HepG2 (cell line): ENCODE measurements around the gene ADSS1. TPM values are rescaled to one million over a fixed set of nuclear protein-coding genes. Genes with fewer than 3 reads are reported as not detected.

Experiments used
- HOXA7 ChIP-seq: sonication (generic); formaldehyde crosslinking; IDR thresholded peaks from 2 replicates; pipeline ENCODE4 v1.8.1; 2022; ENCODE audit warnings: mild to moderate bottlenecking, missing genetic modification reagents, moderate library complexity
- MAFG ChIP-seq: sonication (generic); formaldehyde crosslinking; IDR thresholded peaks from 2 replicates; pipeline ENCODE4 v1.5.1; 2020; ENCODE audit warnings: mild to moderate bottlenecking, missing genetic modification reagents
- MIER2 ChIP-seq: IDR thresholded peaks from 2 replicates; pipeline ENCODE4 v1.6.1; 2016; ENCODE audit warnings: missing biosample characterization, missing genetic modification reagents
- NCOA2 ChIP-seq: sonication (generic); formaldehyde crosslinking; IDR thresholded peaks from 2 replicates; pipeline ENCODE4 v1.8.0; 2022; ENCODE audit warnings: inconsistent platforms
- NFRKB ChIP-seq: fragments of 450-650 bp; IDR thresholded peaks from 2 replicates; pipeline ENCODE4 v1.6.1; 2017
- RARA ChIP-seq: IDR thresholded peaks from 2 replicates; pipeline ENCODE4 v1.6.1; 2016; ENCODE audit warnings: missing genetic modification reagents, missing compliant biosample characterization
- SUZ12 ChIP-seq: fragments of 150-350 bp; IDR thresholded peaks from 2 replicates; pipeline ENCODE4 v1.6.1; 2014; ENCODE audit warnings: low read depth, low read length
- ZNF326 ChIP-seq: sonication (generic); formaldehyde crosslinking; IDR thresholded peaks from 2 replicates; pipeline ENCODE4 v1.4.0; 2020; ENCODE audit warnings: missing genetic modification reagents, borderline replicate concordance
- ZNF337 ChIP-seq: sonication (generic); formaldehyde crosslinking; IDR thresholded peaks from 2 replicates; pipeline ENCODE4 v1.5.1; 2020; ENCODE audit warnings: missing genetic modification reagents, low read depth, mild to moderate bottlenecking, borderline replicate concordance
- ZNF33A ChIP-seq: sonication (generic); formaldehyde crosslinking; IDR thresholded peaks from 2 replicates; pipeline ENCODE4 v1.5.1; 2020; ENCODE audit warnings: missing genetic modification reagents, mild to moderate bottlenecking, moderate library complexity, borderline replicate concordance
- ZNF343 ChIP-seq: sonication (generic); formaldehyde crosslinking; IDR thresholded peaks from 2 replicates; pipeline ENCODE4 v1.4.0; 2020; ENCODE audit warnings: mild to moderate bottlenecking, missing genetic modification reagents
- ZNF567 ChIP-seq: sonication (generic); formaldehyde crosslinking; IDR thresholded peaks from 2 replicates; pipeline ENCODE4 v1.8.1; 2023; ENCODE audit warnings: mild to moderate bottlenecking, missing genetic modification reagents, borderline replicate concordance
- ZNF672 ChIP-seq: sonication (generic); formaldehyde crosslinking; IDR thresholded peaks from 2 replicates; pipeline ENCODE4 v1.8.1; 2022; ENCODE audit warnings: missing genetic modification reagents
- ZNF761 ChIP-seq: sonication (generic); formaldehyde crosslinking; conservative IDR thresholded peaks from 2 replicates; pipeline ENCODE4 v1.4.0; 2020; ENCODE audit warnings: mild to moderate bottlenecking, missing genetic modification reagents
- polyA plus RNA-seq, 8 experiments: library from polyadenylated mRNA; depleted of rRNA in 3 of 8; stranded (reverse) in 7 of 8; unstranded in 1 of 8; fragments of >200 nt; fragmentation: Illumina TruSeq in 4 of 8; extraction: Trizol in 4 of 8; gene quantifications; 2 replicates each; pipeline versions ENCODE4 v1.2.1 to v1.2.3, GENCODE V29; 2011 to 2016; ENCODE audit warnings: low read depth in 4 of 8, missing spikeins in 1 of 8, mixed read lengths in 1 of 8; ENCODE audit not compliant: insufficient read depth in 1 of 8
- total RNA-seq, 5 experiments: library from RNA; depleted of rRNA; stranded (reverse); fragments of >200 nt; fragmentation: Illumina TruSeq; extraction: Trizol; gene quantifications; 2 replicates each; pipeline ENCODE4 v1.2.3, GENCODE V29; 2016; ENCODE audit warnings: low read depth in 1 of 5
- TF ChIP-seq, protein P1 (sequence below): sonication (generic); formaldehyde crosslinking; IDR thresholded peaks from 2 replicates; pipeline ENCODE4 v1.5.0; 2020; ENCODE audit warnings: mild to moderate bottlenecking, missing genetic modification reagents, borderline replicate concordance
- TF ChIP-seq, protein P2 (sequence below): sonication (generic); formaldehyde crosslinking; IDR thresholded peaks from 2 replicates; pipeline ENCODE4 v1.4.0; 2020; ENCODE audit warnings: mild to moderate bottlenecking, missing genetic modification reagents
- TF ChIP-seq, protein P3 (sequence below): sonication (generic); formaldehyde crosslinking; conservative IDR thresholded peaks from 2 replicates; pipeline ENCODE4 v1.4.0; 2020; ENCODE audit warnings: missing genetic modification reagents
- TF ChIP-seq, protein P4 (sequence below): sonication (generic); formaldehyde crosslinking; IDR thresholded peaks from 2 replicates; pipeline ENCODE4 v1.5.0; 2020; ENCODE audit warnings: missing genetic modification reagents

Gene ADSS1
- total and polyA plus RNA-seq, 2 of the 13 experiments (the other 11 are each of a cell fraction or from before 2014, with no cell fraction given) = 1.0 to 36.7 TPM

DNA sequence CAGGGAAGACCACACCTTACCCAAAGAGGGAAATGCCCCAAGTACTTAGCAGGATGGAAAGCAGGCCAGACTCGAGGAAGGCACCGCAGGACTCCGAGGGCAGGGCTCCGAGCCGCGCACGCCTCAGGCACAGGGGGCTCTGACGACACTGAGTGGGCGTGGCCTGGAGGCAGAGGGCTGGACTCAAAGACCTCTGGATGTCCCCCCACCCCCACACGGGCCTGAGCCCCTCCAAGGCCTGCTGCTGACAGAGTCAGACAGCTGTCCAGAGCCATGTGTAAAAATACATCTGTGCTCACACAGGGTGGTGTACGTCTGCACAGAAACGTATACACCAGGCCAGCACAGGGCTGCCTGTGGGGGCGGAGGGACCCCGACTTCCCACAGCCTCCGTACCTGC lies 70.1 kb downstream of the ADSS1 start (continued):
- TF ChIP-seq, protein P1, sequence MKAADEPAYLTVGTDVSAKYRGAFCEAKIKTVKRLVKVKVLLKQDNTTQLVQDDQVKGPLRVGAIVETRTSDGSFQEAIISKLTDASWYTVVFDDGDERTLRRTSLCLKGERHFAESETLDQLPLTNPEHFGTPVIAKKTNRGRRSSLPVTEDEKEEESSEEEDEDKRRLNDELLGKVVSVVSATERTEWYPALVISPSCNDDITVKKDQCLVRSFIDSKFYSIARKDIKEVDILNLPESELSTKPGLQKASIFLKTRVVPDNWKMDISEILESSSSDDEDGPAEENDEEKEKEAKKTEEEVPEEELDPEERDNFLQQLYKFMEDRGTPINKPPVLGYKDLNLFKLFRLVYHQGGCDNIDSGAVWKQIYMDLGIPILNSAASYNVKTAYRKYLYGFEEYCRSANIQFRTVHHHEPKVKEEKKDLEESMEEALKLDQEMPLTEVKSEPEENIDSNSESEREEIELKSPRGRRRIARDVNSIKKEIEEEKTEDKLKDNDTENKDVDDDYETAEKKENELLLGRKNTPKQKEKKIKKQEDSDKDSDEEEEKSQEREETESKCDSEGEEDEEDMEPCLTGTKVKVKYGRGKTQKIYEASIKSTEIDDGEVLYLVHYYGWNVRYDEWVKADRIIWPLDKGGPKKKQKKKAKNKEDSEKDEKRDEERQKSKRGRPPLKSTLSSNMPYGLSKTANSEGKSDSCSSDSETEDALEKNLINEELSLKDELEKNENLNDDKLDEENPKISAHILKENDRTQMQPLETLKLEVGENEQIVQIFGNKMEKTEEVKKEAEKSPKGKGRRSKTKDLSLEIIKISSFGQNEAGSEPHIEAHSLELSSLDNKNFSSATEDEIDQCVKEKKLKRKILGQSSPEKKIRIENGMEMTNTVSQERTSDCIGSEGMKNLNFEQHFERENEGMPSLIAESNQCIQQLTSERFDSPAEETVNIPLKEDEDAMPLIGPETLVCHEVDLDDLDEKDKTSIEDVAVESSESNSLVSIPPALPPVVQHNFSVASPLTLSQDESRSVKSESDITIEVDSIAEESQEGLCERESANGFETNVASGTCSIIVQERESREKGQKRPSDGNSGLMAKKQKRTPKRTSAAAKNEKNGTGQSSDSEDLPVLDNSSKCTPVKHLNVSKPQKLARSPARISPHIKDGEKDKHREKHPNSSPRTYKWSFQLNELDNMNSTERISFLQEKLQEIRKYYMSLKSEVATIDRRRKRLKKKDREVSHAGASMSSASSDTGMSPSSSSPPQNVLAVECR (CRISPR knock-in tag) = peak; percentile 48
- TF ChIP-seq HOXA7 (CRISPR knock-in tag) = no peak
- no peak for TF ChIP-seq NCOA2 (CRISPR knock-in tag)
- TF ChIP-seq NFRKB = no peak
- no peak for TF ChIP-seq ZNF337 (CRISPR knock-in tag)
- TF ChIP-seq ZNF326 (CRISPR knock-in tag) = no peak
- TF ChIP-seq ZNF33A (CRISPR knock-in tag) = no peak
- no peak for TF ChIP-seq ZNF761 (CRISPR knock-in tag)
- no peak for TF ChIP-seq SUZ12
- TF ChIP-seq, protein P2, sequence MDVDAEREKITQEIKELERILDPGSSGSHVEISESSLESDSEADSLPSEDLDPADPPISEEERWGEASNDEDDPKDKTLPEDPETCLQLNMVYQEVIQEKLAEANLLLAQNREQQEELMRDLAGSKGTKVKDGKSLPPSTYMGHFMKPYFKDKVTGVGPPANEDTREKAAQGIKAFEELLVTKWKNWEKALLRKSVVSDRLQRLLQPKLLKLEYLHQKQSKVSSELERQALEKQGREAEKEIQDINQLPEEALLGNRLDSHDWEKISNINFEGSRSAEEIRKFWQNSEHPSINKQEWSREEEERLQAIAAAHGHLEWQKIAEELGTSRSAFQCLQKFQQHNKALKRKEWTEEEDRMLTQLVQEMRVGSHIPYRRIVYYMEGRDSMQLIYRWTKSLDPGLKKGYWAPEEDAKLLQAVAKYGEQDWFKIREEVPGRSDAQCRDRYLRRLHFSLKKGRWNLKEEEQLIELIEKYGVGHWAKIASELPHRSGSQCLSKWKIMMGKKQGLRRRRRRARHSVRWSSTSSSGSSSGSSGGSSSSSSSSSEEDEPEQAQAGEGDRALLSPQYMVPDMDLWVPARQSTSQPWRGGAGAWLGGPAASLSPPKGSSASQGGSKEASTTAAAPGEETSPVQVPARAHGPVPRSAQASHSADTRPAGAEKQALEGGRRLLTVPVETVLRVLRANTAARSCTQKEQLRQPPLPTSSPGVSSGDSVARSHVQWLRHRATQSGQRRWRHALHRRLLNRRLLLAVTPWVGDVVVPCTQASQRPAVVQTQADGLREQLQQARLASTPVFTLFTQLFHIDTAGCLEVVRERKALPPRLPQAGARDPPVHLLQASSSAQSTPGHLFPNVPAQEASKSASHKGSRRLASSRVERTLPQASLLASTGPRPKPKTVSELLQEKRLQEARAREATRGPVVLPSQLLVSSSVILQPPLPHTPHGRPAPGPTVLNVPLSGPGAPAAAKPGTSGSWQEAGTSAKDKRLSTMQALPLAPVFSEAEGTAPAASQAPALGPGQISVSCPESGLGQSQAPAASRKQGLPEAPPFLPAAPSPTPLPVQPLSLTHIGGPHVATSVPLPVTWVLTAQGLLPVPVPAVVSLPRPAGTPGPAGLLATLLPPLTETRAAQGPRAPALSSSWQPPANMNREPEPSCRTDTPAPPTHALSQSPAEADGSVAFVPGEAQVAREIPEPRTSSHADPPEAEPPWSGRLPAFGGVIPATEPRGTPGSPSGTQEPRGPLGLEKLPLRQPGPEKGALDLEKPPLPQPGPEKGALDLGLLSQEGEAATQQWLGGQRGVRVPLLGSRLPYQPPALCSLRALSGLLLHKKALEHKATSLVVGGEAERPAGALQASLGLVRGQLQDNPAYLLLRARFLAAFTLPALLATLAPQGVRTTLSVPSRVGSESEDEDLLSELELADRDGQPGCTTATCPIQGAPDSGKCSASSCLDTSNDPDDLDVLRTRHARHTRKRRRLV = no peak
- TF ChIP-seq, protein P3, sequence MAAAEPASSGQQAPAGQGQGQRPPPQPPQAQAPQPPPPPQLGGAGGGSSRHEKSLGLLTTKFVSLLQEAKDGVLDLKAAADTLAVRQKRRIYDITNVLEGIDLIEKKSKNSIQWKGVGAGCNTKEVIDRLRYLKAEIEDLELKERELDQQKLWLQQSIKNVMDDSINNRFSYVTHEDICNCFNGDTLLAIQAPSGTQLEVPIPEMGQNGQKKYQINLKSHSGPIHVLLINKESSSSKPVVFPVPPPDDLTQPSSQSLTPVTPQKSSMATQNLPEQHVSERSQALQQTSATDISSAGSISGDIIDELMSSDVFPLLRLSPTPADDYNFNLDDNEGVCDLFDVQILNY = no peak
- no peak for TF ChIP-seq RARA
- TF ChIP-seq, protein P4, sequence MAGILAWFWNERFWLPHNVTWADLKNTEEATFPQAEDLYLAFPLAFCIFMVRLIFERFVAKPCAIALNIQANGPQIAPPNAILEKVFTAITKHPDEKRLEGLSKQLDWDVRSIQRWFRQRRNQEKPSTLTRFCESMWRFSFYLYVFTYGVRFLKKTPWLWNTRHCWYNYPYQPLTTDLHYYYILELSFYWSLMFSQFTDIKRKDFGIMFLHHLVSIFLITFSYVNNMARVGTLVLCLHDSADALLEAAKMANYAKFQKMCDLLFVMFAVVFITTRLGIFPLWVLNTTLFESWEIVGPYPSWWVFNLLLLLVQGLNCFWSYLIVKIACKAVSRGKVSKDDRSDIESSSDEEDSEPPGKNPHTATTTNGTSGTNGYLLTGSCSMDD (CRISPR knock-in tag) = no peak
- TF ChIP-seq ZNF672 (CRISPR knock-in tag) = peak; percentile 96; the same call in 1 of the 2 replicates
- TF ChIP-seq ZNF567 = no peak
- no peak for TF ChIP-seq MAFG (CRISPR knock-in tag)
- TF ChIP-seq MIER2 = no peak
- TF ChIP-seq ZNF343 (CRISPR knock-in tag) = no peak
